Common myeloid progenitor, CD34-positive (primary cell): Measurements from ENCODE around the gene SLC6A3.
"Not testable (repeated sequence)": the region's sequence is repeated elsewhere in the genome, so short reads cannot be mapped to it uniquely, and the experiment has no call there.

Experiments used
- CTCF ChIA-PET: fragments of 350-600 bp; sonication (Branson Sonifier 250); formaldehyde crosslinking; loops from one replicate; lab custom pipeline; 2021; ENCODE audit warnings: antibody characterized with exemption; lab: Charles Lee
- POLR2A ChIA-PET: fragments of 350-600 bp; sonication (Branson Sonifier 250); formaldehyde crosslinking; loops from one replicate; lab custom pipeline; 2021; ENCODE audit warnings: antibody characterized with exemption; lab: Charles Lee
- DNase-seq, 3 donors: peaks; one replicate each; pipeline versions ENCODE4 v3.0.0 to v3.0.0-alpha.2; 2013
- H3K27ac ChIP-seq, 2 experiments: 1 replicate in 1 of 2; 2 replicates in 1 of 2; pipeline ENCODE4 v1.7.0; 2013; ENCODE audit warnings: inconsistent platforms in 2 of 2, low read length in 2 of 2, mild to moderate bottlenecking in 2 of 2, low read depth in 1 of 2, moderate library complexity in 1 of 2; ENCODE audit not compliant: severe bottlenecking in 2 of 2, insufficient read depth in 1 of 2, poor library complexity in 1 of 2
- H3K27me3 ChIP-seq, 5 experiments: replicated peaks in 2 of 5; 1 replicate in 3 of 5; 2 replicates in 2 of 5; pipeline versions ENCODE4 v1.6.1 to v1.7.0; 2013; ENCODE audit warnings: low read length in 4 of 5, mild to moderate bottlenecking in 2 of 5, moderate library complexity in 2 of 5, inconsistent platforms in 1 of 5; ENCODE audit not compliant: insufficient read depth in 5 of 5, control insufficient read depth in 4 of 5
- H3K36me3 ChIP-seq, 4 experiments: 1 replicate in 2 of 4; 2 replicates in 2 of 4; pipeline versions ENCODE4 v1.6.1 to v1.7.0; 2013; ENCODE audit warnings: low read length in 3 of 4, control low read depth in 1 of 4, mild to moderate bottlenecking in 1 of 4; ENCODE audit not compliant: control insufficient read depth in 4 of 4, insufficient read depth in 4 of 4
- H3K4me1 ChIP-seq, 4 experiments: 1 replicate in 3 of 4; 2 replicates in 1 of 4; pipeline versions ENCODE4 v1.6.1 to v1.7.1; 2013; ENCODE audit warnings: low read length in 3 of 4, mild to moderate bottlenecking in 3 of 4, control low read depth in 1 of 4, inconsistent platforms in 1 of 4, moderate library complexity in 1 of 4; ENCODE audit not compliant: control insufficient read depth in 4 of 4, insufficient read depth in 4 of 4; ENCODE audit errors: control extremely low read depth in 1 of 4
- H3K4me3 ChIP-seq, 7 experiments: 1 replicate in 4 of 7; 2 replicates in 3 of 7; pipeline versions ENCODE4 v1.5.1 to v1.7.0; 2013; ENCODE audit warnings: mild to moderate bottlenecking in 7 of 7, low read length in 6 of 7, moderate library complexity in 6 of 7, inconsistent platforms in 2 of 7, low read depth in 2 of 7, control low read depth in 1 of 7; ENCODE audit not compliant: insufficient read depth in 4 of 7, control insufficient read depth in 1 of 7; ENCODE audit errors: extremely low read depth in 1 of 7
- H3K9me3 ChIP-seq, 5 experiments: 1 replicate in 4 of 5; 2 replicates in 1 of 5; pipeline versions ENCODE4 v1.6.1 to v1.7.1; 2013; ENCODE audit warnings: low read length in 4 of 5, mild to moderate bottlenecking in 2 of 5, inconsistent platforms in 1 of 5, low read depth in 1 of 5, moderate library complexity in 1 of 5; ENCODE audit not compliant: control insufficient read depth in 4 of 5, insufficient read depth in 2 of 5; ENCODE audit errors: control extremely low read depth in 1 of 5
- WGBS: methylation state at CpG from one replicate; pipeline ENCODE4 v1.1.5; 2013; ENCODE audit not compliant: insufficient coverage; 5-methylcytosine and 5-hydroxymethylcytosine counted together

The SLC6A3 gene

DNA sequence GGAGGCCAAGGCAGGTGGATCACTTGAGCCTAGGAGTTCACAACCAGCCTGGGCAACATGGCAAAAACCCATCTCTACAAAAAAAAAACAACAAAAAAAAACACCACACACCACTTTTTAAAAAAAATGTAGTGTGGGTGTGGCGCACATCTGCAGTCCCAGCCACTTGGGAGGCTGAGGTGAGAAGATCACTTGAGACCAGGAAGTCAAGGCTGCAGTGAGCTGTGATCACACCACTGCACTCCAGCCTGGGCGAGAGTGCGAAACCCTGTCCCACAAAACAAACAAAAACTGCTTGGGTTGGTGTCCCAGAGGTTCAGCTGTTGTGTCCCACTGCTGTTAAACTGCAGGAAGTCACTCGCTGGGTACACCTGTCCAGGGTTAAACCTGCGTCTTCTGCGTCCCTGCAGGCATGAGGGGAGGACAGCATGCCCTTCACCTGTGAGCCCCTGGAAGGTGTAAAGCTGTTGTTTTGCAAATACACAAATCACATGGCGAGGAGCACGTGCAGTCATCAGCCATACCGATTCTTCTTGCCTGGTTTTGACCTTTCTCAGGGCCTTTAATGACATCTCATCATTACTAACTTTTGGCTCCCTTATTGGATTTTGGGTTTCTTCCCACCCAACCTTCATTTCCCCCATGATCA lies 71.1 kb downstream of the SLC6A3 start:
- Histone ChIP-seq H3K4me3 (no peak overlapping the region), H3K4me1 (no peaks in the 10 kb centered on the region), H3K27ac (no peak overlapping the region), H3K9me3 (peaks cover 0 to 11% (median 4%) of the 10 kb centered on the region in 5 experiments), H3K36me3 (no peaks in the 10 kb centered on the region), H3K27me3 (peaks cover 0 to 35% (median 6%) of the 10 kb centered on the region in 5 experiments)
- CTCF ChIA-PET, result interaction anchor here (1.0 kb wide), 1 partner anchor 320 kb away, joined by 3 read pairs; no protein-coding TSS in a partner anchor
- DNase-seq, result no peak
- POLR2A ChIA-PET, result no interaction called here
- 85% methylated on average over 8 of the region's 9 CpGs for WGBS

DNA sequence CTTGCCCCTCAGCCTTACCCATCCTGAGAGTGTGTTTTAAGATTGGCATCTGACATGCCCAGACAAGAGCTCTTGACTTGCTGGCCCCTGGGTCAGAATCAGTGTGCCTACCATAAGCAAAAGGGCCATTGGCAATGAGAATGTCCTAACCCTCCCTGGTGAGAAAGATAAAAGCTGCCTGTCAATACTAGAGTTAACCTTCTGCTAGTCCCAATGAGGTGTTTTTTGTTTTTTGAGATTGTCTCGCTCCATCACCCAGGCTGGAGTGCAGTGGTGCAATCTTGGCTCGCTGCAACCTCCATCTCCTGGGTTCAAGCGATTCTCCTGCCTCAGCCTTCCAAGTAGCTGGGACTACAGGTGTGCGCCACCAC lies 73.3 kb downstream of the SLC6A3 start:
- POLR2A ChIA-PET, H3K27ac ChIP-seq, H3K36me3 ChIP-seq, H3K4me1 ChIP-seq, DNase-seq, H3K4me3 ChIP-seq, H3K9me3 ChIP-seq, CTCF ChIA-PET: not testable (repeated sequence)
- WGBS, result 100% methylated on average over 1 of the region's 4 CpGs
- peaks cover 0 to 42% (median 9%) of the 10 kb centered on the region in 5 experiments for H3K27me3 ChIP-seq

DNA sequence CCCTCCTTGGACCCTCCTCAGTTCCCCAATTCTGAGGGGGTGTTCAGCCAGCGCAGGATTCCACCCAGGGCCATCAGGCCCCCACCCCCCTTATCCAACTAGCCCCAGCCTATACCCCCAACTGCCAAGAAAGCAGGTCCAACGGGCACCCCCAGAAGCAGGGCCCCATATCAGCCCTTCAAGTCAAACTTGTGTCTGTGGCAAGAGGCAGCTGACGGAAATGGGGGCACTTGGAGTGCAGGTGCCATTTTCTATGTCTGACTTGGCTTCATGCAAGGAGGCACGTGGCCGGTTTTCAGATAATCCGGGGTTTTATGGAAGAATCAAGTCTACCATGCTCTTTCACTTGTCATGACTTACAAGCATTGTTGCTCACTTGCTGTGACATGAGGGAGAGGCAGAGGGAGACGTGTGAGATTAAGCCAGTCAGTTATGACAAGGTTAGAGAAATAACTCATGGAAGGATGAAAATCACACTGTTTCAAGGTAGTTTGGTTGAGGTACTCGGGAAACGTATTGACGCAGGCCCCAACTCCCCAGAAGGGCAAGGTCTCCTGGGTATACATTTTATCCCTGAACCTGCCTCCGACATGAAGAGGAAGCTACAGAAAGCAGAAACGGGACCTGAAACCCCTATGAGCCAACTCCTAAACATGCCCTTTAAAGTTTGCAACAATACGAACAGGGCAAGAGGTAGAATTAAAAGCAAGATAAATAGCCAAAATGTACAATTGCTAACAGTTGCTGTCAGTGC lies 73.8 kb downstream of the SLC6A3 start:
- H3K27ac ChIP-seq, result no peak overlapping the region
- no peak for DNase-seq
- H3K4me3 ChIP-seq, result no peak overlapping the region
- no peaks in the 10 kb centered on the region for H3K9me3 ChIP-seq
- H3K36me3 ChIP-seq, result no peaks in the 10 kb centered on the region
- H3K4me1 ChIP-seq, result no peaks in the 10 kb centered on the region
- ChIA-PET POLR2A (no interaction called here), CTCF (interaction anchor here (1.1 kb wide), 1 partner anchor 30 kb away, joined by 3 read pairs; no protein-coding TSS in a partner anchor)
- WGBS, result 85% methylated on average over 11 of the region's 13 CpGs
- peaks cover 0 to 48% (median 10%) of the 10 kb centered on the region in 5 experiments for H3K27me3 ChIP-seq

- ChIA-PET POLR2A (no interaction called here), CTCF (interaction anchor here (1.1 kb wide), 1 partner anchor 32 kb away, joined by 3 read pairs; no protein-coding TSS in a partner anchor)
- H3K9me3 ChIP-seq, result no peaks in the 10 kb centered on the region
- no peaks in the 10 kb centered on the region for H3K36me3 ChIP-seq
- WGBS, result 87% methylated on average over 2 of the region's 7 CpGs
- no peak overlapping the region for H3K27ac ChIP-seq
- no peak overlapping the region for H3K4me3 ChIP-seq
- H3K4me1 ChIP-seq, result no peaks in the 10 kb centered on the region
- peaks cover 2 to 43% (median 7%) of the 10 kb centered on the region in 5 experiments for H3K27me3 ChIP-seq
- no peak for DNase-seq
Measured at GRCh38 chr5:1370006-1370405, 75.2 kb downstream of the SLC6A3 start.

DNA sequence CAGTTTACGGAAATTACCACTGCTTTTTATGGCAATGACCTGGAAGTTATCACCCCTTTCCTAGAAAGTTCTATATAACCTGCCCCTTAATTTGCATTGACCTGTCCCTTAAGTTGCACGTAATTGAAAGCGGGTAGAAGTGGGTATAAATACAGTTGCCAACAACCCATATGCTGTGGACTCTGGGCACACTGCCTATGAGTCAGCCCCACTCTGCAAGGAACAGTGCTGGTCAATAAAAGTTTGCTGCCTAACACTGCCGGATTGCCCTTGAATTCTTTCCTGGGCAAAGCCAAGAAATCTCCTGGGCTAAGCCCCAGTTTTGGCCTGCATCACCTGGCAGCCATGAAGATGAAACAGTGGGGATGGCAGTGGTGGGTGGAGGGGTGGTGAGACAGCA lies 76.5 kb downstream of the SLC6A3 start:
- Histone ChIP-seq H3K9me3 (no peaks in the 10 kb centered on the region), H3K27ac (no peak overlapping the region), H3K27me3 (peaks cover 2 to 42% (median 10%) of the 10 kb centered on the region in 5 experiments), H3K4me1 (no peaks in the 10 kb centered on the region), H3K4me3 (no peak overlapping the region), H3K36me3 (no peaks in the 10 kb centered on the region)
- DNase-seq, result no peak
- CTCF ChIA-PET, result no interaction called here
- POLR2A ChIA-PET, result no interaction called here
- WGBS, result 97% methylated on average over 4 of the region's 4 CpGs

GRCh38 chr5:1368236-1368635 lies 77.0 kb downstream of the SLC6A3 start:
- ChIA-PET POLR2A (no interaction called here), CTCF (no interaction called here)
- Histone ChIP-seq H3K4me3 (no peak overlapping the region), H3K27me3 (peaks cover 2 to 47% (median 10%) of the 10 kb centered on the region in 5 experiments), H3K27ac (no peak overlapping the region), H3K4me1 (no peaks in the 10 kb centered on the region), H3K36me3 (no peaks in the 10 kb centered on the region), H3K9me3 (no peaks in the 10 kb centered on the region)
- DNase-seq, result no peak
- WGBS, result 88% methylated on average over 4 of the region's 7 CpGs

GRCh38 chr5:1367149-1367548 lies 78.1 kb downstream of the SLC6A3 start:
- Histone ChIP-seq H3K27ac (no peak overlapping the region), H3K4me1 (no peaks in the 10 kb centered on the region), H3K36me3 (no peaks in the 10 kb centered on the region), H3K9me3 (no peaks in the 10 kb centered on the region), H3K4me3 (no peak overlapping the region), H3K27me3 (peaks cover 2 to 55% (median 13%) of the 10 kb centered on the region in 5 experiments)
- DNase-seq, result no peak
- ChIA-PET POLR2A (no interaction called here), CTCF (interaction anchor here (0.7 kb wide), 1 partner anchor 206 kb away, joined by 3 read pairs; no protein-coding TSS in a partner anchor)
- WGBS, result 71% methylated on average over 5 of the region's 7 CpGs
